ENCODE data around the gene CASZ1.

GRCh38 chr1:10610901-10611600, 185.4 kb downstream of the CASZ1 start:
- no peak for TF ChIP-seq CTCF (IDR thresholded peaks at IDR 0.05)
- no peak for TF ChIP-seq POLR2A (IDR thresholded peaks at IDR 0.05)

All from adrenal gland (tissue), 5 donors.